G401.6 (cell line): Measurements from ENCODE around the gene IDNK.
A peak's percentile ranks its signal among the peaks of the same experiment; 100 is the strongest.
"Not testable (repeated sequence)": the region's sequence is repeated elsewhere in the genome, so short reads cannot be mapped to it uniquely, and the experiment has no call there.

ENCODE experiments used
- FAIRE-seq: peaks from 2 replicates; lab custom pipeline; 2012; peaks lifted over from hg19 to GRCh38; lab: Jason Lieb, UNC

IDNK gene

DNA sequence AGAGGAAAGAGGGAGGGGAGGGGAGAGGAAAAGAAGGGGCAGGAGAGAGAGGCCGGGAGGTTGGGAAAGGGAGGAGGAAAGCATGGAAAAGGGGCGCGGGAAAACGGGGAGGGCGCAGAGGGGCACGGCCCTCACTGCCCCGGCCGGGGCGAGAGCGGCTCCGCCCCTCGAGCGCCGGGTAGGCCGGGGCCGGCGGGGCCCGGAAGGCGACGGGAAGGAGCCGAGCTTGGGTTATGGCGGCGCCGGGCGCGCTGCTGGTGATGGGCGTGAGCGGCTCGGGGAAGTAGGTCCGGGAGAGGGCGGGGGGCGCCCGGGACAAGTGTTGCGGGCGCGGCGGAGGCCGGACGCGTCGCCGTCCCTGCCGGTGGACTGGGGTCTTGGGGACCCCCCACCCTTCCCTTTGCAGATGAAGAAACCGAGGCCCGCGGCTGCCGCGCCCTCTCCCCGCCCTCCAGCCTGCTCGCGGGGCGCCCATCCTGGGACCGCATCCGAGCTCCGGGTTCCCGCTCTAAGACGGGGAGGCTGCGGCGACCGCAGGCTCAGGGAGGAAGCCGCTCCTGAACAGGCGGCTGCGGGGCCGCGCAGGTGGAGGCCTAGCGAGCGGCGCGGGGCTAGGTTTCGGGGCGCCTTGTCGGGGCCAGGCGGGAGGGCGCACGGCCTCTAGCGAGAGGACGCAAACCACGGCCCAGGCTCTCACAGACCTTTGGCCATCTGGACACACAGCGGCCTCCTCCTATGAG, at the start of gene IDNK:
TSS of gene IDNK (plus strand) at position 205 of the 740 bp plus-strand sequence. CDS start at position 234, 29 bp downstream.
- FAIRE-seq, result no peak

DNA sequence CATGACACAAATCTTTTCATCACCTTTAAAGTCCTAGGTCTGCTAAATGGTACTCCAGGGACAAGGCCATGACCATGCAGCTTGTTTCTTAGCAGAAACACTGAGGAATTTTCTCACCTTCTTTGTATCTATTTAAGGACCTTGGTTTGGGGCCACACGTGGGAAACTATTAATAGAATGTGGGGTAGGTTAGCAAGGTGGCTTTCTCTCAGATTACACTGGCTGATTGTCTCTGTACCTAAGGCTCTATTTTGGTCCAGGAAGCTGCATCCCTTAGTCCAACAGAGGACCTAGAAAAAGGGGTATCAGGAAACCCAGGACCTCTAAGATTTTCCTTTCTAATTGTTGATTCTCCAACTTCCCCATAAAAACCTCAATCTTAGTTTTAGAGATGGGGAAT, 48.5 kb upstream of the IDNK start:
- no peak for FAIRE-seq

GRCh38 chr9:83582029-83582428, 40.9 kb upstream of the IDNK start:
- FAIRE-seq, result no peak

- FAIRE-seq, result peak; percentile 87
Measured at GRCh38 chr9:83583151-83584014, 39.6 kb upstream of the IDNK start.

- no peak for FAIRE-seq
Measured at GRCh38 chr9:83584995-83585394, 37.9 kb upstream of the IDNK start.

DNA sequence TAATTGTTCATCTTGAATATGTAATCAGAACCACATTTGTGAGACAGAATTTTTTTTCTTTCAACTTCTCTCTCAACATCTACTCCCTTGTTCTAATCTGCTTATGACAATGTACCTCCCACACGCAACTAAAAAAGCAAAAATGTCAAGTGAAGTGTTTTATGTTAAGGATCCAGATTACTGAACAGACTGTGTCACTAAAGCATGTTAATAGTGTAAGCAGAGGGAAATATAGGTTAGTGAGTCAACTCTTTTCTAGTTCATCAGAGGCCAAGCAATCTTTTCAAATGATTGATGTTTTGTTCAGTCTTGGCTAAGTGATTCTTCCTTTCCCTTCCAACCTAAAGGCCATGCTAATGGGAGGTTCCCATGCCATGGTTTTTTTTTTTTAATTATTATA, 34.7 kb upstream of the IDNK start:
- FAIRE-seq, result no peak

DNA sequence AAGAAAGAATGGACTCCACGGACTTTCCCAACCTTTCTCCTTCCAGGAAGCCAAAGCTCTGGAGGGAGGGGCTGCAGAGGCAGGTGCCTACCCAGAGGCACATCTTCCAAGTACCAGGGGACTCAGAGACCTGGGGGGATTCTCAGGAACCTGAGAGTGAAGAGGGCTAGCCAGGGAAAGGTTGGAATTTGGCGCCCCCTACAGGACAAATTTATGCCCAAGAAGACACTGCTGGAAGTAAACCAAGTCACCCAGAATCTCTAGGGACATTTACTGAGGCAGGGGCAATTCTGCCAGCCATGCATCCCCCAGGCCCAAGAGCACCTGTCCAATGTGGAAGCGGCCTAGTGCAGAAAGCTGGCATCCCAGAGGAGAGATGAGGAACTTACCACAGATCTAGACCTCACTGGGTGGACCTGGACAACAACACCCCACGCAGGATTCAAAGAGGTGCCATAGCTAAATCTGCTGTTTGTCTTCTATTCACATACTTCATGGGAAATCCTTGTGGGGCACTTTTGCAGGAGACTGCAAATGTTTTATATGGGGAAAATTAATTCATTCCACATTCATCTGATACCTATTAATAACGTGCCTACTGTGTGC, 25.9 kb upstream of the IDNK start:
- FAIRE-seq, result no peak

DNA sequence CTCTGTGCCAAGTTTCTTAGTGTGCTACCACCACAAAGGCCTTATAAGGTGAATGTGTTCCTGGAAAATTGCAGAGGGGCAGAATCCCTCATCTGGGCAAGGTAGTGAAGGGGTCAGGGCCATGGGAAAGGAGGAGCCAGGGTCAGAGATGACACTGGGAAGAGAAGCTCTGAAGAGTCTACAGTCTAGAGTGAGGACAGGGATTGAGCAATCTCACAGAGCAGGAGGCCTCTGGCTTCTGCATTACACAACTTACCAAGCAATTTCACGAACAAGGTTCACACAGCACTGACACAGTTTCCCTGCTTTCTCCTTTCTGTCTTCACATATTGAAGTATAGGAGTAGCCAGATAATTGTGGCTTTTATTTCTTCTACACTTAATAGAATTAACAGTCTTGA, 24.5 kb upstream of the IDNK start:
- no peak for FAIRE-seq

DNA sequence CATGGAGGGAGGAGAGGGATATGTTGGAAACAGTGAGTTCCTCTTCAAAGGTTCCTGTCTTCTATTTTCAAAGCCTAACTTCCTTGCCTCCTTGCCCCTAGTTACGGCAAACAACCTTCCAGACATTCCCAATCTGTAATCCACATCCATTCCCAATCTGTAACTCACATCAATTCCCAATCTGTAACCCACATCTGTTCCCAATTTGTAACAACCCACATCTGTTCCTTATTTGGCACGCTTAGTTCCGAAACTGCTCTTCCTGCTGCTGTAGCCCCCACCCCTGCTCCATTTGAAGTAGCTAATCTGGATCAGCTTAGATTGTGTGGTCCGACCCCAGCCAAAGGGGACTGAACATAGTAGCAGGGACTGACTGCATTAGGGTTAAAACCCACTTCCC, 23.9 kb upstream of the IDNK start:
- FAIRE-seq, result no peak

DNA sequence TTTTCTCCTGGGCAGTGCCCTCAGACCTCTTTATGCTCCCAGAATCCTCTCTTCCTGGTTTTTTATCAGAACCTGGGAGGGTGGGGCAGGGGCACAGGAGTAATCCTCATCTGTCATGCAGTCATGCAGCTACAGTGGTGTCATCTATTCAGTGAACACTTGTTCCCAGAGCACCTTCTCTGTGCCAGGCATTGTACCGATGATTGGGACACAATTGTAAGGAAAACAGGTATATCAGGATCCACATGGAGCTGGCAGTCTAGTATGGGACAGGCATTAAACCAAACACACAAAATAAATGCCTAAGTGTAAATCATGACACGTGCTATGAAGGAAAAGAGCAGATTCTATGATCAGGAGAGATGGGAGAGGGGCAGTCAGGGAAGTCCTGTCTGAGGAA, 21.5 kb upstream of the IDNK start:
- FAIRE-seq, result no peak

GRCh38 chr9:83607620-83608019, 15.3 kb upstream of the IDNK start:
- FAIRE-seq, result not testable (repeated sequence)

DNA sequence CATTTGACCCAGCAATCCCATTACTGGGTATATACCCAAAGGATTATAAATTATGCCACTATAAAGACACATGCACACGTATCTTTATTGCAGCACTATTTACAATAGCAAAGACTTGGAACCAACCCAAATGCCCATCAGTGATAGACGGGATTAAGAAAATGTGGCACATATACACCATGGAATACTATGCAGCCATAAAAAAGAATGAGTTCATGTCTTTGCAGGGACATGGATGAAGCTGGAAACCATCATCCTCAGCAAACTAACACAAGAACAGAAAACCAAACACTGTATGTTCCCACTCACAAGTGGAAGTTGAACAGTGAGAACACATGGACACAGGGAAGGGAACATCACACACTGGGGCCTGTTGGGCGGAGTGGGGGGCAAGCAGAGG, 9.6 kb upstream of the IDNK start:
- FAIRE-seq, result not testable (repeated sequence)

GRCh38 chr9:83617299-83617698, 5.6 kb upstream of the IDNK start:
- no peak for FAIRE-seq

- no peak for FAIRE-seq
Measured at GRCh38 chr9:83620841-83621636, 1.9 kb upstream of the IDNK start.

DNA sequence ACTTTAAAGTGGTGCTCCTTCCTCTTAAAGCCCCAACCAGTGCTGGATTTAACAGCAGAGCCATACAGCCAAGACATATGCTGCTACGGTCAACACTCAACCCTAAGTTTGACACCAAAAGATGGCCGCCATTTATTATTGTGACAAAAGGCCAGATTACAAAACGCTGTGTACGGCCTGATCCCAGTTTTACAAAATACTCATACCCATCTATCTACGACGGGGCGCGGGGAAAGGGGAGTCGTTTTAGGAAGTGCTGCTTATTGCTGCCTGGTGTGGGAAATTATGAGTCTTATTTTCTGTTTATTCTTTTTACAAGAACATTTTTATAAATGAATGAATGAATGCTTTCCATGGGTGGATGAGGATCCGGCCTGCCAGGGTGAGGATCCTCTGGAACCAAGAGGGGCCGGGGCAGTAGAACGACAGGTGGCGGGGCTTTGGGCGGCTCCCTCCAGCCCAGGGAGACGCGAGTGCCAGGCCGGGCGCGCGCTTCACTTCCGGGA, 457 bp upstream of the IDNK start:
- FAIRE-seq, result no peak

GRCh38 chr9:83623679-83624076, 735 bp downstream of the IDNK start:
- FAIRE-seq, result no peak

GRCh38 chr9:83625178-83625577, 2.2 kb downstream of the IDNK start:
- no peak for FAIRE-seq

DNA sequence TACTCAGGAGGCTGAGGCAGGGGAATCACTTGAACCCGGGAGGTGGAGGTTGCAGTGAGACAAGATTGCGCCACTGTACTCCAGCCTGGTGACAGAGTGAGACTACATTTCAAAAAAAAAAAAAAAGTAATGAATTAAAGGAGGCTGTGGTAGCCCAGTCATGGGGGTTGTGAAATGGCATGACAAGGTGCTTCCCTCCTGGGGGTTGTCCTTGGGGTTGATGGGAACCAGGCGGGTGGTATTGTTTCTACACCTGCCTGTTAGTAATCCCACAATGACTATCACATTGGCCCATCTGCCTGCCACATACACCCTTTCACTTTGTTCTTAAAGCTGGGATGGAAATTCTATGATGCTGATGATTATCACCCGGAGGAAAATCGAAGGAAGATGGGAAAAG, 5.6 kb downstream of the IDNK start:
- FAIRE-seq, result no peak

GRCh38 chr9:83629433-83630104, 6.6 kb downstream of the IDNK start:
- no peak for FAIRE-seq

GRCh38 chr9:83630938-83631457, 8.1 kb downstream of the IDNK start:
- FAIRE-seq, result no peak

DNA sequence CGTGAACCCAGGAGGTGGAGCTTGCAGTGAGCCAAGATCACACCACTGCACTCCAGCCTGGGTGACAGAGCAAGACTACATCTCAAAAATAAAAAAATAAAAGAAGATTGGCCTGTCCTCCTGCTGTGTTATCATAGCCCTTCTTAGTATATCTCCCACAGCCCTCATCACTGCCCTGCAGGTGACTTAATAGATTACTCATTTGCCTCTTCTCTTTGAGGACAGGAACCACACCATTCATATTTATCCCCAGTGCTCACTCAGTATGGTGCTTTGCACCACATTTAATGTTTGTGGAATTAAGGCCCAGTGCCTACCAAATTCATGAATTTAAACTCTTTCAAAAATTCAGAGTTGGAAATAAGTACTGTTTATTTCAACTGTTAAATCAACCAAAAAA, 10.3 kb downstream of the IDNK start:
- no peak for FAIRE-seq
